CD1c-positive myeloid dendritic cell (primary cell): ENCODE results near the gene NLRC4.
"Not testable (repeated sequence)": the region's sequence is repeated elsewhere in the genome, so short reads cannot be mapped to it uniquely, and the experiment has no call there.

Source experiments
- DNase-seq: peaks from one replicate; pipeline ENCODE4 v3.0.0-alpha.2; 2016; ENCODE audit errors: extremely low spot score

Gene NLRC4, protein sequence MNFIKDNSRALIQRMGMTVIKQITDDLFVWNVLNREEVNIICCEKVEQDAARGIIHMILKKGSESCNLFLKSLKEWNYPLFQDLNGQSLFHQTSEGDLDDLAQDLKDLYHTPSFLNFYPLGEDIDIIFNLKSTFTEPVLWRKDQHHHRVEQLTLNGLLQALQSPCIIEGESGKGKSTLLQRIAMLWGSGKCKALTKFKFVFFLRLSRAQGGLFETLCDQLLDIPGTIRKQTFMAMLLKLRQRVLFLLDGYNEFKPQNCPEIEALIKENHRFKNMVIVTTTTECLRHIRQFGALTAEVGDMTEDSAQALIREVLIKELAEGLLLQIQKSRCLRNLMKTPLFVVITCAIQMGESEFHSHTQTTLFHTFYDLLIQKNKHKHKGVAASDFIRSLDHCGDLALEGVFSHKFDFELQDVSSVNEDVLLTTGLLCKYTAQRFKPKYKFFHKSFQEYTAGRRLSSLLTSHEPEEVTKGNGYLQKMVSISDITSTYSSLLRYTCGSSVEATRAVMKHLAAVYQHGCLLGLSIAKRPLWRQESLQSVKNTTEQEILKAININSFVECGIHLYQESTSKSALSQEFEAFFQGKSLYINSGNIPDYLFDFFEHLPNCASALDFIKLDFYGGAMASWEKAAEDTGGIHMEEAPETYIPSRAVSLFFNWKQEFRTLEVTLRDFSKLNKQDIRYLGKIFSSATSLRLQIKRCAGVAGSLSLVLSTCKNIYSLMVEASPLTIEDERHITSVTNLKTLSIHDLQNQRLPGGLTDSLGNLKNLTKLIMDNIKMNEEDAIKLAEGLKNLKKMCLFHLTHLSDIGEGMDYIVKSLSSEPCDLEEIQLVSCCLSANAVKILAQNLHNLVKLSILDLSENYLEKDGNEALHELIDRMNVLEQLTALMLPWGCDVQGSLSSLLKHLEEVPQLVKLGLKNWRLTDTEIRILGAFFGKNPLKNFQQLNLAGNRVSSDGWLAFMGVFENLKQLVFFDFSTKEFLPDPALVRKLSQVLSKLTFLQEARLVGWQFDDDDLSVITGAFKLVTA

DNA sequence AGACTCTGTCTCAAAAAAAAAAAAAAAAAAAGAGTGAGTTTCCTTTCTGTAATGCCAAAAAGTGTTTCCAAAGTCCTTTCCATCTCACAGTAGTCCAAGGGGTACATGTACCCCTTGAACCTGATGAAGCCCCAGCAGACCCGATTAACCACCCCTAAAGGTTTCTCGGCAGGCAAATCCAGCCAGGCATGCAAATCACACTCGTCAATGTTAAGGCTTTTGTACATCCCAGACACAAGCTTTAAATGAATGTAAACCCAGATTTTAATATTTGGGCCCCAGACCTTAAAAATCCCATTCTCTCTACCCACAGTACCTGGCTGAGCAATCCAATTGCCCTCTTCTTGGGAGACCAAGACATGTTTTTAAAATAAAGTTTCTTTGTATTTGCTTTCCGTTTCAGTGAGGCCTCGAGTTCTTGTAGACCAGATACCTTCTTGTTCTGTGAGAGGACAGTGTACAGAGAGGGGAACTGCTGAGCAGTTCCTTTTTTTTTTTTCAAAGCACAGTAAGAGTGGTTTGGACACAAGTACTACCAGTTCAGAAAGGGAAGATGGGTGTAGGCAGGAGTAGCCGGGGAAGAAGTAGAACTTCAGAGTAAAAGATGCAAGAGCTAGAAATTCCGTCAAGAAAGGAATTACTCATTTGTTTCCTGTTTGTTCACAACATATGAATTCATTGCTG lies at the start of gene NLRC4:
Gene NLRC4 (minus strand): TSS at position 465 of the 684 bp plus-strand sequence. CDS start 8,111 bp downstream, outside the sequence.
- DNase-seq: peak; percentile 87

DNA sequence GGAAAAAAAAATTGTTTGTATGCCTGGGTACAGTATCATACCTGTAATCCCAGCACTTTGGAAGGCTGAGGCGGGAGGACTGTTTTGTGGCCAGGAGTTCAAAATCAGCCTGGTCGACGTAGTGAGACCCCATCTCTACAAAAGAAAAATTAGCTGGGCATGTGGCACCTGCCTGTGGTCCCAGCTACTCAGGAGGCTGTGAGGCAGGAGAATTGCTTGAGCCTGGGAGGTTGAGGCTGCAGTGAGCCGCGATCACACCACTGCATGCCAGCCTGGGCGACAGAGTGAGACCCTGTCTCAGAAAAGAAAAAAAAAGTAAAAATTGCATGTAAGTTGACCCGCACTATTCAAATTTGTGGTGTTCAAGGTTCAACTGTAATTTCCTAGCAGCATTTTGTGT lies 45.9 kb upstream of the NLRC4 start:
- DNase-seq: no peak

DNA sequence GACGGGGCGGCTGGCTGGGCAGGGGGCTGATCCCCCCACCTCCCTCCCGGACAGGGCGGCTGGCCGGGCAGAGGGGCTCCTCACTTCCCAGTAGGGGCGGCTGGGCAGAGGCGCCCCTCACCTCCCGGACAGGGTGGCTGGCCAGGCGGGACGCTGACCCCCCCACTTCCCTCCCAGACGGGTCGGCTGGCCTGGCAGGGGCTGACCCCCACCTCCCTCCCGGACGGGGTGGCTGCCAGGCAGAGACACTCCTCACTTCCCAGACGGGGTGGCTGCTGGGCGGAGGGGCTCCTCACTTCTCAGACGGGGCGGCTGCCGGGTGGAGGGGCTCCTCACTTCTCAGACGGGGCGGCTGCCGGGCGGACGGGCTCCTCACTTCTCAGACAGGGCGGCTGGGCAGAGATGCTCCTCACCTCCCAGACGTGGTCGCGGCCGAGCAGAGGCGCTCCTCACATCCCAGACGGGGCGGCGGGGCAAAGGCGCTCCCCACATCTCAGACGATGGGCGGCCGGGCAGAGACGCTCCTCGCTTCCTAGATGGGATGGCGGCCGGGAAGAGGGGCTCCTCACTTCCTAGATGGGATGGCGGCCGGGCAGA lies 29.4 kb upstream of the NLRC4 start:
- not testable (repeated sequence) for DNase-seq

DNA sequence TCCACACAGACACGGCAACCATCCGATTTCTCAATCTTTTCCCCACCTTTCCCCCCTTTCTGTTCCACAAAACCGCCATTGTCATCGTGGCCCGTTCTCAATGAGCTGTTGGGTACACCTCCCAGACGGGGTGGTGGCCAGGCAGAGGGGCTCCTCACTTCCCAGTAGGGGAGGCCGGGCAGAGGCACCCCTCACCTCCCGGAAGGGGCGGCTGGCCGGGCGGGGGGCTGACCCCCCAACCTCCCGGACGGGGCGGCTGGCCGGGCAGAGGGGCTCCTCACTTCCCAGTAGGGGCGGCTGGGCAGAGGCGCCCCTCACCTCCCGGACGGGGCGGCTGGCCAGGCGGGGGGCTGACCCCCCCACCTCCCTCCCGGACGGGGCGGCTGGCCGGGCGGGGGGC lies 28.8 kb upstream of the NLRC4 start:
- DNase-seq: not testable (repeated sequence)

DNA sequence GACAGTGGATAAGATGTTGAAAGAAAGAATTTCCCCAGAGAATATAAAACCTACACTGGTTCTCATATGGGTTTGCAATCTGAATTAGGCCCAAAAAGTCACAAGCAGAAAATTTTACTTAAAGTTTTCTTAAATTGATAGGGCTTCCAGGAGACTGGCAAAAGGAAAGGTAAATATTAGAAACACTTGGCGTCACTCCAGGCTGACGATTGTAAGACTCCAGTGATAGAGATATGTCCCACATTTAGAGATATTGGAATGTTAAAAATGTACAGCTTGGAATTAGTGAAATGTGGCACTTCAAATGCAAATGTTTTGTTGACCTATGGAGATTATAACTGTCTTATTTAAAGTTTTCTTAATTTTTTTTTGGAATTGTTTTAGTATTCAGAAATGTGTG lies 27.1 kb upstream of the NLRC4 start:
- DNase-seq: no peak

DNA sequence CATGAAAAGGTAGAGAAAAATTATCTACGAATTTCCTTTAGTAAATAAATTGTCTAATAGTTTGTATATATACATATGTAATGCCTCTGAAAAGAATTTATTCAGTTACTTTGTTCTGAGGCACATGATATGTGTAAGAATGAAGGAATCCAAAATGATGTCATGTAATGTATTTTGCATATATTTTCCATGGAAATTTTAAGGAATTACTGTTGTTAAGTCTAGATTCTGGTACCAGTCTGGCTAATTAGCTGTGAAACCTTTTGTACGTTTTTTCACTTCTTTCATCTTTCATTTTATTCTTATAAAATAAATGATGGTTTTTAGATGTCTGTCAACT lies 25.3 kb upstream of the NLRC4 start:
- DNase-seq: no peak

DNA sequence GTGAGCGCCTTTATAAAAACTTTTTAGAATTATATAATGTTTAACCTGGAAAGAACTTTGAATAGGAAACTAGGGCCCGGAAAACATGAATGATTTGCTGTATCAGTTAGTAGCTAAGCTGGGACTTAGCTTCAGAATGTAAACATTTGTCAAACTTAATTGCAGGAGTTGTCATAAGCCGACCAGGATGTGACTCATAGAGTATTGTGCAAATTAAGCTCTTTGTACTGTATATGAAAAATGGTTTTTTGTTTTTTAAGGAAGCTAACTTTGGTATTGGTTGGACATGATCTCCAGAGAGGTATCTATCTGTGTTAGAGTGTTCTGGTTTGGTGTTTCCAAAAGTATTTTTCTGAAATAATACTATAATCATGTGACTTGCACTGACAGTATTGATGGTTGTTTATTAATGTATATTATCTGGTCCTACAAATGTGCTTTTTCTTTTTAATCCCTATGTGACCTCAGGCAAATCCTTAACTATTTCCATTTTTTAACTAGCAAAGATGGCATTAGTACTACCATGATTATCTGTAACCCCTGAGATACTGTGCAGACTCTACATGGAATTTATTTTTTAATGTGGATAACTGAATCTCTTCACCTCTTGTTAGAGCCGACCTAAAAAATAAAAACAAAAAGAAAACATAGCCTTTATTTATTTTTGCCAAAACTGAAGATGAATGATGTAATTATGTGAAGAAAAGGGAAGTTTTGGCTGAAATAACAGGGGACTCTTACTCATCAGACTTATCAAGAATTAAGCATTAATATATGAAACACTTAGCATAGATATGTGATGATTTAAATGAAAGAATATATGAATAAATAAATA lies 24.7 kb upstream of the NLRC4 start:
- peak; percentile 82 for DNase-seq

DNA sequence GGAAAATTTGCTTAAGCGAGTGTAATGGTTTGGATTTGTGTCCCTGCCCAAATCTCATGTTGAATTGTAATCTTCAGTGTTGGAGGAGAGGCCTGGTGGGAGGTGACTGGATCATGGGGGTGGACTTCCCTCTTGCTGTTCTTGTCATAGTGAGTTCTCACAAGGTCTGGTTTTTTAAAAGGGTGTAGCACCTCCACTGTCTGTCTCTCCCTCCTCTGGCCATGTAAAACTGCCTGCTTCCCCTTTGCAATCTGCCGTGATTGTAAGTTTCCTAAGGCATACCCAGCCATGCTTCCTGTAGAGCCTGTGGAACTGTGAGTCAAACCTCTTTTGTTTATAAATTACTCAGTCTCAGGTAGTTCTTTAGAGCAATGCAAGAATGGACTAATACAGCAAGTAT lies 19.6 kb upstream of the NLRC4 start:
- peak; percentile 76 for DNase-seq

DNA sequence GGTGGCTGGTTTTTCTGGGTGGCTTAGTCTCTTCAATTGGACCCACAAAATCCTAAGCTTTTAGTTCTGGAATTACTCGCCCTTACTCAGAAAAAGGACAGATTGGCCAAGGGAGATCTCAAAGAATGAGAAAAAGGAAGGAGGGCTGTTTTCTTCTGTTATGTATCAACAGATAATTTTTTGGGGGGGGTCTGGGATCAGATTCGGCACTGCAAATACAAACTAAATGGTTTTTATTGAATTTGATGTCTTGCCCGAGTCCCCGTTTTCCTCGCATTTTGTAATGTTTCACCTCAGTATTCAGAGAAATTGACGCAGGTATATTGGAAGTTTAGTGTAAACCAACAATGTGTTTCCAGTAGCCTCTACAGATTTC lies 13.8 kb upstream of the NLRC4 start:
- peak; percentile 15 for DNase-seq

DNA sequence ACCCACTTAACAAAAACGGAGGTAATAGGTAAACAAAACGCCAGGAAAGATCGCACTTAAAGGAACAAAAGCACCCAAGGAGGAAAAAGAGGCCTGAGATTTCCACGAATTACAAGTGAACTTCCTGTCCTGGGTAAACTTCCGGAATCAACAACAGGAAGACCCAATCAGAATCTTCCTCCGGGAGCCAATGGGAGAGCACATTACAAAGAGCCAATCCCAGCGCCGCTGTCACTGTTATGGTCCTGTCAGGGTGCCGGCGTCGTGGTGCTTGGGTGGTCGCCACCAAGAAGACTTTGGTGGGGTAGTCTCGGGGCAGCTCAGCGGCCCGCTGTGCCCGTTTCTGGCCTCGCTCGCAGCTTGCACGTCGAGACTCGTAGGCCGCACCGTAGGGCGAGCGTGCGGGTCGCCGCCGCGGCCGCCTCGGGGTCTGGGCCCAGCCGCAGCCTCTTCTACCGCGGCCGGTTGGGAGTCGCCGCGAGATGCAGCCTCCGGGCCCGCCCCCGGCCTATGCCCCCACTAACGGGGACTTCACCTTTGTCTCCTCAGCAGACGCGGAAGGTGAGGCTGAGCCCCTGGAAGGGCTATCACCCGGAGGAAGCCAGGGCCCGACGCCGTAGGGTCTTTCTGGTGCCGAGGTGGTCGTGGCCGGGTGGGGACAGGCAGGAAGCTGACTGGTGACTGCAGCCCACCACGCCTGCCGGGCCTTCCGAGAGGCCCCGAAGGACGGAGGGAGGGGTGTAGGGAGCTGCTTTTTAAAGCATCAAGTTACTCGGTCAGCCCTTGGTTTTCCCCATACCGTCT lies 13.2 kb upstream of the NLRC4 start, which contains the start of gene YIPF4:
Gene YIPF4 (plus strand): TSS at position 231 of the 804 bp plus-strand sequence. CDS start 252 bp downstream, at position 483.
- peak; percentile 95 for DNase-seq

DNA sequence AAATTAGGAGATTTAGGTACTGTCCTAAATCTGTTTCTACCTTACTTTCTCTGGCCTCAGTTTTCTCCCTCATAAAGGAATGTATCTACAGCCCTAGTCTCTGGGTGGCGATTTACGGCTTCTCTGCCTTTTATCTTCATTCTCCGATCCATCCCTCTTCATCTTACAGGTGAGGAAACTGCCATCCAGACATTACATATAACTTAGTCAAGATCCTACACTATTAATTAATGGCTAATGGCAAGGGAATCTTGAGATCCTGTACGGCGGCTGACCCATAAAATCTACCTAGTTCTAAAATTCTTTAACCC lies 12.6 kb upstream of the NLRC4 start:
- DNase-seq: no peak

DNA sequence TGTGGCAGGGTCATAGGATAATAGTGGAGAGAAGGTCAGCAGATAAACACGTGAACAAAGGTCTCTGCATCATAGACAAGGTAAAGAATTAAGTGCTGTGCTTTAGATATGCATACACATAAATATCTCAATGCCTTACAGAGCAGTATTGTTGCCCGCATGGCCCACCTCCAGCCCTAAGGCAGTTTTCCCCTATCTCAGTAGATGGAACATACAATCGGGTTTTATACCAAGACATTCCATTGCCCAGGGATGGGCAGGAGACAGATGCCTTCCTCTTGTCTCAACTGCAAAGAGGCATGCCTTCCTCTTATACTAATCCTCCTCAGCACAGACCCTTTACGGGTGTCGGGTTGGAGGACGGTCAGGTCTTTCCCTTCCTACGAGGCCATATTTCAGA lies 11.1 kb upstream of the NLRC4 start:
- not testable (repeated sequence) for DNase-seq

DNA sequence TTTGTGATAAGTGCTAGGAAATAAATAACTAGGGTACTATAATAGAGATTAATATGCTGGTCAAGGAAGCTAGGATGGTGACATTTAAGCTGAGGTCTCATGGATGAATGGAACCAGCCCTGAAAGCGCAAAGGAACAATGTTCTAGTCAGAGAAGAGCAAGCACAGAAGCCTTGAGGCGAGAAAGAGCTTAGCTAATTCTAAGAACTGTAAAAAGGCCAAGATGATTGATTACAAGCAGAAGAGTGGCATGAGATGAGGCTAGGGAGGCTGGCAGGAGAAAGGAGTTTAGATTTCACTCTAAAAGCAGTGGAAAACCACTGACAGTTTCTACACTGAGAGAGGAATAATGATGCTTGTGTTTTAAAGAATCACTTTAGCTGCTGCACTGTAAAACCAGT lies 9.6 kb upstream of the NLRC4 start:
- no peak for DNase-seq

DNA sequence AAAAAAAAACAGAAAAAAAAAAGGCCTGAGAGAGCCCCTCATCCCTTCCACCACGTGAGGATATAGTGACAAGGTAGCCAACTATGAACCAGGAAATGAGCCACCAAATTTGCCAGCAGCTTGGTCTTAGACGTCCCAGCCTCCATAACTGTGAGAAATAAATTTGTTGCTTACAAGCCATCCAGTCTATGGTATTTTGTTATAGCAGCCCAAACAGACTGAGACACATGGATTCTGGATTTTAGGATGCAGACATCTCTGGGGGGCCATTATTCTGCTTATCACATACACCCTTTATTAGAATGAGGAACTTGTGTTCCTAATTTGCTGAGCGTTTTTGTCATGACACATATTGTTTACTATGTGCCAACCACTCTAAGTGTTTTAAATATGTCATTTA lies 7.6 kb upstream of the NLRC4 start:
- no peak for DNase-seq

DNA sequence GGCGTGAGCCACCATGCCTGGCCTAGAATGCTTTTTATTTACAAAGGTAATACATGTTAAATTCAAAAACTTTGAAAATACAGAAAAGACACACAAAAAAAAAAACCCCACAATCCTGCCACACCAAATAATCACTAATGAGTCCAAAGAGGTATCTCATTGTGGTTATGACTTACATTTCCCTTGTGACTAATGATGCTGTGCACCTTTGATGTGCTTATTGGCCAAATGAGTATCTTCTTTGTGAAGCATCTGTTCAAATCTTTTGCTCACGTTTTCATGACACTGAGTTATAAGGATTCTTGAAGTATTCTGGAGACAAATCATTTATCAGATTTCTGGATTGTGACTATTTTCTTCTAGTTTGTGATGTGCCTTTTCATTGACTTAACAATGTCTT lies 6.4 kb upstream of the NLRC4 start:
- DNase-seq: no peak

DNA sequence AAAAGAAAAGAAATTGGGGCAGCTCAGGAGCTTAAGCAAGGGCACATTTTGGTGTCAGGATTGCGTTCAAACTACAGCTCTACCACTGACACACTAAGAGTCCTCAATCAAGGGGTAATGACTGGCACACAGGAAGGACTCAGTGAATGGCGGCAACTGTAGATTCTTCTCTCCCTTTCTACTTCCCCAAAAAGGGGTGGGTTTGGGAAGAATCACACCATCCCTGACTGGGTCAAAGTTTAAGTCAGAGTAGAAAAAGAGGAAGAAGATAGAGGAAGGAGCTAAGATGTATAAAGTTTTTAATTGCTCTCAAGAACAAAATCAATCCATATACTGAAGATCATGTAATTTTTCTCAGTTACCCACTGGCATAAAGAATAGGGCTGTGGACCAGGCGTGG lies 2.6 kb downstream of the NLRC4 start:
- DNase-seq: peak; percentile 88

DNA sequence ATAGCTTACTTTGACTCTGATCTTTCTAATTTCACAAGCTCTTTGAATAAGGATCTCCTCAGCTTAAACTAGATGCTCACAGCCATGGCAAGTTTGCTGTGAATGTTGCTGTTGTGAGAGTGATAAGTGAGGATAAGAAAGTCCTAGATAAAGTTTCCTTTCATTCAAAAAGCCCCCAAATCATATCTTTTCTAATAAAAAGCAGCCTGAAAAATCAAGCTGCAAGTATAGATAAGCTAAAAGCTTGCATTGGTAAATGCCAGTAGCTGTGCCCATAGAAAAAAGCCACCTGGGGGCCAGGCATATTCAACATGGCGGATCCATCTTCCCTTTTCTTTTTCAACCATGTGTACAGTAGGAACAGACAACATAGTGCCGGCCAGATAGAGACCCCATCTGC lies 4.3 kb downstream of the NLRC4 start:
- no peak for DNase-seq

DNA sequence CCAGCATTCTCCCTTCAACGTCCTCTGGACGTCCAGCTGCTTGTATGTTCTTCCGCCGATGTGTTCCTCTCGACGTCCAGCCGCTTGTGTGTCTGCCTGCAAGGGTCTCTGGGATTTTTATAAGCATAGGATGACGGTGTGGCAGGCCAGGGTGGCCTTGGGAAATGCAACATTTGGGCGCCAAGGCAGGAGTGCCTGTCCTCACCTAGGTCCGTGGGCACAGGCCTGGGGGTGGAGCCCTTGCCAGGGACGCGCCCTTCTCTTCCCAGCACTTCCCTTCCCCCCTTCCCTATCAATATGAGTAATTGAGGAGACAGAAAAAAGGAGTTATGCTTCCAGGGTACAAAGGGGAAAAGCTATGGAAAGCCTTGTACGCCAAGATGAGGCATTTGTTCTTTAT lies 6.4 kb downstream of the NLRC4 start:
- DNase-seq: no peak

DNA sequence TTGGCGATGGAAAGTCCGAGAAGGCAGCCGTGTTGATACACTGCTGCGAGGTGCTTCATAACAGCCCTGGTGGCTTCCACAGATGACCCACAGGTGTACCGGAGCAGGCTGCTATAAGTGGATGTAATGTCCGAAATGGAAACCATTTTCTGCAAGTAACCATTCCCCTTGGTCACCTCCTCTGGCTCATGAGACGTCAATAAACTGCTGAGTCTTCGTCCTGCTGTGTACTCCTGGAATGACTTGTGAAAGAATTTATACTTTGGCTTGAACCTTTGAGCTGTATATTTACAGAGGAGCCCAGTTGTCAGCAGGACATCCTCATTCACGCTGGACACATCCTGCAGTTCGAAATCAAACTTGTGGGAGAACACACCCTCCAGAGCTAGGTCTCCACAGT lies 14.4 kb downstream of the NLRC4 start:
- no peak for DNase-seq

DNA sequence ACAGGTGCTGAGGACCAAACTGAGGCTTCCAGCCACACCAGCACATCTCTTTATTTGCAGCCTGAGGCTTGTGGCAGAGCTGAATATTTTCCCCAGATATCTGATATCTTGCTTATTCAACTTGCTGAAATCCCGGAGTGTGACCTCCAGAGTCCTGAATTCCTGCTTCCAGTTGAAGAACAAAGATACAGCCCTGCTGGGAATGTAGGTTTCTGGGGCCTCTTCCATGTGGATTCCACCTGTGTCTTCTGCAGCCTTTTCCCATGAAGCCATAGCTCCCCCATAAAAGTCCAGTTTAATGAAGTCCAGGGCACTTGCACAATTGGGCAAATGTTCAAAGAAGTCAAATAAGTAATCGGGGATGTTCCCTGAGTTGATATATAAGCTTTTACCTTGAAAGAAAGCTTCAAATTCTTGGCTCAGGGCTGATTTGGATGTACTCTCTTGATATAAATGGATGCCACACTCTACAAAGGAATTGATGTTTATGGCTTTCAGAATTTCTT lies 14.9 kb downstream of the NLRC4 start:
- no peak for DNase-seq
